Stimulated activated CD4-positive, alpha-beta T cell treated with anti-CD3 and anti-CD28 coated beads, Interleukin-12 subunit alpha, Interleukin-12 subunit beta, amount 100 ng/mL, for 4 hours (primary cell): Measurements from ENCODE around the gene MS4A10.
"Not testable (repeated sequence)": the region's sequence is repeated elsewhere in the genome, so short reads cannot be mapped to it uniquely, and the experiment has no call there.

Source experiments
- DNase-seq: peaks from one replicate; pipeline ENCODE4 v3.0.0-alpha.2; 2020

The MS4A10 gene

GRCh38 chr11:60790726-60791125, 5.6 kb downstream of the MS4A10 start:
- DNase-seq = no peak

- no peak for DNase-seq
These were observed 6.2 kb downstream of the MS4A10 start for GRCh38 chr11:60791153-60791933.

- no peak for DNase-seq
These were observed 7.4 kb downstream of the MS4A10 start for GRCh38 chr11:60792521-60792920.

GRCh38 chr11:60795291-60795690, 10.2 kb downstream of the MS4A10 start:
- no peak for DNase-seq

- DNase-seq = no peak
These were observed 12.9 kb downstream of the MS4A10 start for GRCh38 chr11:60797846-60798630.

- DNase-seq = no peak
These were observed 13.5 kb downstream of the MS4A10 start for GRCh38 chr11:60798631-60799030.

GRCh38 chr11:60801194-60801593, 16.1 kb downstream of the MS4A10 start:
- DNase-seq = no peak

GRCh38 chr11:60803273-60803936, 18.3 kb downstream of the MS4A10 start:
- DNase-seq = no peak

GRCh38 chr11:60809249-60809648, 24.1 kb downstream of the MS4A10 start:
- DNase-seq = no peak

GRCh38 chr11:60809691-60810090, 24.6 kb downstream of the MS4A10 start:
- no peak for DNase-seq

- DNase-seq = no peak
These were observed 25.0 kb downstream of the MS4A10 start for GRCh38 chr11:60810151-60810550.

- DNase-seq = no peak
These were observed 25.4 kb downstream of the MS4A10 start for GRCh38 chr11:60810569-60810968.

GRCh38 chr11:60813324-60813723, 28.2 kb downstream of the MS4A10 start:
- no peak for DNase-seq

- DNase-seq = no peak
These were observed 29.0 kb downstream of the MS4A10 start for GRCh38 chr11:60814112-60814511.

GRCh38 chr11:60816590-60817157, 31.5 kb downstream of the MS4A10 start:
- no peak for DNase-seq

GRCh38 chr11:60818057-60818456, 32.9 kb downstream of the MS4A10 start:
- DNase-seq = no peak

- DNase-seq = no peak
These were observed 36.9 kb downstream of the MS4A10 start for GRCh38 chr11:60821827-60822599.

- DNase-seq = not testable (repeated sequence)
These were observed 38.7 kb downstream of the MS4A10 start for GRCh38 chr11:60823745-60824306.

- DNase-seq = no peak
These were observed 40.0 kb downstream of the MS4A10 start for GRCh38 chr11:60825118-60825517.

GRCh38 chr11:60825790-60826189, 40.7 kb downstream of the MS4A10 start:
- no peak for DNase-seq

GRCh38 chr11:60830478-60831142, 45.5 kb downstream of the MS4A10 start:
- no peak for DNase-seq

- DNase-seq = peak; percentile 79
These were observed 46.0 kb downstream of the MS4A10 start for GRCh38 chr11:60831143-60831500.
